HepG2 (cell line): Measurements from ENCODE around the gene KCNJ2. TPM values are rescaled to one million over a fixed set of nuclear protein-coding genes. Genes with fewer than 3 reads are reported as not detected.

Experiments
- ATAC-seq: fragments of 200-7000 bp; cut with Tn5 transposase; 3 replicates; pipeline ENCODE4 v1.9.1; 2020; ENCODE audit warnings: mild to moderate bottlenecking, moderate library complexity
- BruUV-seq: library from RNA; stranded (reverse); fragments of 400-500 nt; replicated peaks from 2 replicates; lab custom pipeline; 2021; lab: Mats Ljungman, UMichigan
- CTCF ChIA-PET: fragments of 300-600 bp; formaldehyde crosslinking; extraction: SDS; loops from one replicate; lab custom pipeline; 2021; ENCODE audit warnings: low total read pairs, inconsistent platforms, low intra/inter-chr PET ratio; lab: Yijun Ruan, JAX
- POLR2A ChIA-PET: fragments of 350-600 bp; sonication (Branson Sonifier 250); formaldehyde crosslinking; loops from one replicate; lab custom pipeline; 2020; ENCODE audit warnings: antibody characterized with exemption, inconsistent platforms; lab: Yijun Ruan, JAX
- DNase-seq: peaks from one replicate; pipeline ENCODE4 v3.0.0-alpha.2; 2015; ENCODE audit warnings: low spot score
- FAIRE-seq: peaks from 3 replicates; lab custom pipeline; 2011; peaks lifted over from hg19 to GRCh38; lab: Jason Lieb, UNC
- H2AFZ ChIP-seq: one replicate; pipeline ENCODE4 v1.6.1; 2011; ENCODE audit warnings: low read length, inconsistent platforms
- H3K27ac ChIP-seq: fragments of 300-600 bp; 3 replicates; pipeline ENCODE4 v1.8.0; 2011; ENCODE audit warnings: mixed run types, mild to moderate bottlenecking, mixed read lengths, low read length, inconsistent platforms; ENCODE audit not compliant: insufficient read depth; ENCODE audit errors: extremely low read length
- H3K27me3 ChIP-seq, 2 experiments: fragments of 200-600 bp in 1 of 2; 2 replicates in 1 of 2; 3 replicates in 1 of 2; pipeline versions ENCODE4 v1.6.0 to v1.8.0; 2011; ENCODE audit warnings: low read length in 2 of 2, mild to moderate bottlenecking in 2 of 2, moderate library complexity in 2 of 2, inconsistent platforms in 1 of 2; ENCODE audit not compliant: insufficient read depth in 2 of 2, control insufficient read depth in 1 of 2
- H3K36me3 ChIP-seq, 2 experiments: fragments of 200-600 bp in 1 of 2; replicated peaks in 1 of 2; 2 replicates in 1 of 2; 3 replicates in 1 of 2; pipeline versions ENCODE4 v1.5.1 to v1.8.0; 2011; ENCODE audit warnings: low read length in 2 of 2, inconsistent platforms in 1 of 2; ENCODE audit not compliant: insufficient read depth in 2 of 2, control insufficient read depth in 1 of 2
- H3K4me1 ChIP-seq: 2 replicates; pipeline ENCODE4 v1.5.1; 2012; ENCODE audit warnings: low read length, inconsistent platforms; ENCODE audit not compliant: insufficient read depth
- H3K4me2 ChIP-seq: 2 replicates; pipeline ENCODE4 v1.6.0; 2011; ENCODE audit warnings: low read depth, low read length, inconsistent platforms
- H3K4me3 ChIP-seq, 3 experiments: fragments of 200-600 bp in 1 of 3; sonication (generic), shearing (Covaris generic) in 1 of 3; replicated peaks in 1 of 3; 2 replicates each; pipeline ENCODE4 v1.5.1; 2011 to 2016; ENCODE audit warnings: low read length in 3 of 3, inconsistent platforms in 2 of 3, low read depth in 2 of 3, mild to moderate bottlenecking in 2 of 3, control low read depth in 1 of 3, mixed read lengths in 1 of 3; ENCODE audit not compliant: insufficient read depth in 1 of 3
- H3K79me2 ChIP-seq: one replicate; pipeline ENCODE4 v1.6.1; 2011; ENCODE audit warnings: low read length, inconsistent platforms; ENCODE audit not compliant: insufficient read depth
- H3K9ac ChIP-seq: 2 replicates; pipeline ENCODE4 v1.6.0; 2011; ENCODE audit warnings: mild to moderate bottlenecking, low read depth, low read length, inconsistent platforms; ENCODE audit not compliant: insufficient read depth
- H3K9me3 ChIP-seq: 2 replicates; pipeline ENCODE4 v1.5.1; 2012; ENCODE audit warnings: mild to moderate bottlenecking, low read length
- H4K20me1 ChIP-seq: 2 replicates; pipeline ENCODE4 v1.6.0; 2011; ENCODE audit warnings: inconsistent platforms, mild to moderate bottlenecking, low read length, moderate library complexity; ENCODE audit not compliant: insufficient read depth
- ASH2L ChIP-seq: fragments of 300-600, 200-600 bp; sonication (generic); IDR thresholded peaks from 2 replicates; pipeline ENCODE4 v1.7.0; 2017; ENCODE audit warnings: low read depth, mild to moderate bottlenecking, moderate library complexity, mixed read lengths, low read length; ENCODE audit not compliant: insufficient read length
- RFX3 ChIP-seq: IDR thresholded peaks from 2 replicates; pipeline ENCODE4 v1.6.1; 2016; ENCODE audit warnings: missing biosample characterization, missing genetic modification reagents
- YY1 ChIP-seq: IDR thresholded peaks from 2 replicates; pipeline ENCODE4 v1.6.1; 2011; ENCODE audit warnings: low read length, low read depth, moderate library complexity, mild to moderate bottlenecking; ENCODE audit not compliant: insufficient read depth, insufficient replicate concordance
- WGBS: methylation state at CpG from one replicate; pipeline ENCODE4 v1.1.6; 2017; ENCODE audit warnings: low lambda C conversion rate; 5-methylcytosine and 5-hydroxymethylcytosine counted together
- in situ Hi-C: cut with HindIII; loops from 2 replicates; pipeline ENCODE4 v1.10.0; 2017; ENCODE audit warnings: low pct_unique_long_range_greater_than_20kb; ENCODE audit not compliant: extremely low pct_ligation_motif_present
- intact Hi-C: fragments of 100-400 bp; cut with micrococcal nuclease; formaldehyde crosslinking; loops from one replicate; pipeline ENCODE4 v1.10.0; 2022; ENCODE audit not compliant: unreplicated experiment
- polyA plus RNA-seq, 8 experiments: library from polyadenylated mRNA; depleted of rRNA in 3 of 8; stranded (reverse) in 7 of 8; unstranded in 1 of 8; fragments of >200 nt; fragmentation: Illumina TruSeq in 4 of 8; extraction: Trizol in 4 of 8; gene quantifications; 2 replicates each; pipeline versions ENCODE4 v1.2.1 to v1.2.3, GENCODE V29; 2011 to 2016; ENCODE audit warnings: low read depth in 4 of 8, missing spikeins in 1 of 8, mixed read lengths in 1 of 8; ENCODE audit not compliant: insufficient read depth in 1 of 8
- total RNA-seq, 5 experiments: library from RNA; depleted of rRNA; stranded (reverse); fragments of >200 nt; fragmentation: Illumina TruSeq; extraction: Trizol; gene quantifications; 2 replicates each; pipeline ENCODE4 v1.2.3, GENCODE V29; 2016; ENCODE audit warnings: low read depth in 1 of 5
- TF ChIP-seq, protein P1 (sequence below): sonication (generic); formaldehyde crosslinking; IDR thresholded peaks from 2 replicates; pipeline ENCODE4 v1.5.0; 2020; ENCODE audit warnings: mild to moderate bottlenecking, missing genetic modification reagents, moderate library complexity
- TF ChIP-seq, protein P2 (sequence below): sonication (generic); formaldehyde crosslinking; IDR thresholded peaks from 2 replicates; pipeline ENCODE4 v1.8.1; 2022; ENCODE audit warnings: low read depth, mild to moderate bottlenecking, missing genetic modification reagents

Gene KCNJ2
- total and polyA plus RNA-seq, 2 of the 13 experiments (the other 11 are each of a cell fraction or from before 2014, with no cell fraction given): not detected

DNA sequence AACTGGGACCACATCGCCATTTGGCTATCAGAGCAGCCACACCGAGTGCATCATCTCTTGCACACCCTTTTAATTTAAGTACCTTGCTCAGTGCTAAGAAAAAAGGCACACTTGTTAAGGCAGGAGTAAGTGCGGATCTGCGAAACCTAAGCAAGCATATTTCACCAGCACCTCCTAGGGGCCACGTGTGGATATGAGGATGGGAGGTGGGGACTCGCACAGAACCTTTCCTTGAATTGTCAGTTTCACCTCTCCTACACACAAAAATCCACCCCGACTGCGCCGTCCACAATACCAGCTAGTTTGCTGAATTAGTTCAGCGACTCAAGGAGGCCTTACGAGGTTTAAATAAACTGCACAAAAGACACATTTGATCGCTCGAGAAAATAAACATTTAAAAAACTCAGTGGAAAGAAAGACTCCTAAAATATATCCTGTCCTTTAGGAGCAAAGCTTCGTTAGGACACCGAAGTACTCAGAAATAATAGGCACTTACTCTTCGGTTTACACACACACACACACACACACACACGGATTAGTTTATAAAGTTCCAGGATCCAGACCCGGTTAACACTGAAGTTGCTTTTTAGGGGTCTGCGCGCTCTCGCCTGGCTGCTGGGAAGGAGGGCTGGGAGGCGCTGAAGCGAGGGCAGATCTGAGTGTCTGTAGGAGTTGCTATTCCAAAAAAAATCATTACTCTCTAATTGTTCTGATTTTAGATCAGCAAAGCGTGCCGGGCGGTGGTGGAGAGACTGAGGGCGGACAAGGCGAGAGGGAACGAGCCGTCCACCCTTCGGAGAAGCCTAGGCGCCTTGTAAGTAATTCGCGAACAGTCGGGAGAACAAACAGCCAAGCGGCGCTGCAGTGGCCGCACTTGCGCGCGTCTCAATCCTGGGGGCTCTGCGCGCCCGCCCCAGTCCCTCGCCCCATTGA lies 1.0 kb upstream of the KCNJ2 start:
- H4K20me1 ChIP-seq: no peaks in the 10 kb centered on the region
- no peaks in the 10 kb centered on the region for H3K79me2 ChIP-seq
- intact Hi-C loops: no loop called here
- 58% methylated on average over 43 of the region's 45 CpGs for WGBS
- TF ChIP-seq ASH2L: peak; percentile 7
- TF ChIP-seq, protein P1, sequence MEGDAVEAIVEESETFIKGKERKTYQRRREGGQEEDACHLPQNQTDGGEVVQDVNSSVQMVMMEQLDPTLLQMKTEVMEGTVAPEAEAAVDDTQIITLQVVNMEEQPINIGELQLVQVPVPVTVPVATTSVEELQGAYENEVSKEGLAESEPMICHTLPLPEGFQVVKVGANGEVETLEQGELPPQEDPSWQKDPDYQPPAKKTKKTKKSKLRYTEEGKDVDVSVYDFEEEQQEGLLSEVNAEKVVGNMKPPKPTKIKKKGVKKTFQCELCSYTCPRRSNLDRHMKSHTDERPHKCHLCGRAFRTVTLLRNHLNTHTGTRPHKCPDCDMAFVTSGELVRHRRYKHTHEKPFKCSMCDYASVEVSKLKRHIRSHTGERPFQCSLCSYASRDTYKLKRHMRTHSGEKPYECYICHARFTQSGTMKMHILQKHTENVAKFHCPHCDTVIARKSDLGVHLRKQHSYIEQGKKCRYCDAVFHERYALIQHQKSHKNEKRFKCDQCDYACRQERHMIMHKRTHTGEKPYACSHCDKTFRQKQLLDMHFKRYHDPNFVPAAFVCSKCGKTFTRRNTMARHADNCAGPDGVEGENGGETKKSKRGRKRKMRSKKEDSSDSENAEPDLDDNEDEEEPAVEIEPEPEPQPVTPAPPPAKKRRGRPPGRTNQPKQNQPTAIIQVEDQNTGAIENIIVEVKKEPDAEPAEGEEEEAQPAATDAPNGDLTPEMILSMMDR: peak; percentile 47
- TF ChIP-seq YY1: no peak
- TF ChIP-seq, protein P2, sequence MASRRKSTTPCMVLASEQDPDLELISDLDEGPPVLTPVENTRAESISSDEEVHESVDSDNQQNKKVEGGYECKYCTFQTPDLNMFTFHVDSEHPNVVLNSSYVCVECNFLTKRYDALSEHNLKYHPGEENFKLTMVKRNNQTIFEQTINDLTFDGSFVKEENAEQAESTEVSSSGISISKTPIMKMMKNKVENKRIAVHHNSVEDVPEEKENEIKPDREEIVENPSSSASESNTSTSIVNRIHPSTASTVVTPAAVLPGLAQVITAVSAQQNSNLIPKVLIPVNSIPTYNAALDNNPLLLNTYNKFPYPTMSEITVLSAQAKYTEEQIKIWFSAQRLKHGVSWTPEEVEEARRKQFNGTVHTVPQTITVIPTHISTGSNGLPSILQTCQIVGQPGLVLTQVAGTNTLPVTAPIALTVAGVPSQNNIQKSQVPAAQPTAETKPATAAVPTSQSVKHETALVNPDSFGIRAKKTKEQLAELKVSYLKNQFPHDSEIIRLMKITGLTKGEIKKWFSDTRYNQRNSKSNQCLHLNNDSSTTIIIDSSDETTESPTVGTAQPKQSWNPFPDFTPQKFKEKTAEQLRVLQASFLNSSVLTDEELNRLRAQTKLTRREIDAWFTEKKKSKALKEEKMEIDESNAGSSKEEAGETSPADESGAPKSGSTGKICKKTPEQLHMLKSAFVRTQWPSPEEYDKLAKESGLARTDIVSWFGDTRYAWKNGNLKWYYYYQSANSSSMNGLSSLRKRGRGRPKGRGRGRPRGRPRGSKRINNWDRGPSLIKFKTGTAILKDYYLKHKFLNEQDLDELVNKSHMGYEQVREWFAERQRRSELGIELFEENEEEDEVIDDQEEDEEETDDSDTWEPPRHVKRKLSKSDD (CRISPR knock-in tag): no peak
- TF ChIP-seq RFX3 (CRISPR knock-in tag): no peak
- no TSS peak for BruUV-seq
- ChIA-PET POLR2A (no interaction called here), CTCF (no interaction called here)
- FAIRE-seq (no peak), ATAC-seq (peak; percentile 51), DNase-seq (no peak)
- in situ Hi-C loops: no loop called here
- H3K9me3 ChIP-seq: no peaks in the 10 kb centered on the region
- no peak overlapping the region for H3K9ac ChIP-seq
- no peak overlapping the region for H3K4me3 ChIP-seq
- no peaks in the 10 kb centered on the region for H3K36me3 ChIP-seq
- H3K27me3 ChIP-seq: peaks cover 0 to 34% of the 10 kb centered on the region in 2 experiments; a peak in 3 of 5 replicates
- no peak overlapping the region for H3K27ac ChIP-seq
- H2AFZ ChIP-seq: no peak overlapping the region
- peaks cover 6% of the 10 kb centered on the region for H3K4me1 ChIP-seq
- H3K4me2 ChIP-seq: peak overlapping the region; percentile 75; the same call in 1 of the 2 replicates
